ENCODE results near the gene RPL36AL.
"Not testable (repeated sequence)": the region's sequence is repeated elsewhere in the genome, so short reads cannot be mapped to it uniquely, and the experiment has no call there.

RPL36AL gene

DNA sequence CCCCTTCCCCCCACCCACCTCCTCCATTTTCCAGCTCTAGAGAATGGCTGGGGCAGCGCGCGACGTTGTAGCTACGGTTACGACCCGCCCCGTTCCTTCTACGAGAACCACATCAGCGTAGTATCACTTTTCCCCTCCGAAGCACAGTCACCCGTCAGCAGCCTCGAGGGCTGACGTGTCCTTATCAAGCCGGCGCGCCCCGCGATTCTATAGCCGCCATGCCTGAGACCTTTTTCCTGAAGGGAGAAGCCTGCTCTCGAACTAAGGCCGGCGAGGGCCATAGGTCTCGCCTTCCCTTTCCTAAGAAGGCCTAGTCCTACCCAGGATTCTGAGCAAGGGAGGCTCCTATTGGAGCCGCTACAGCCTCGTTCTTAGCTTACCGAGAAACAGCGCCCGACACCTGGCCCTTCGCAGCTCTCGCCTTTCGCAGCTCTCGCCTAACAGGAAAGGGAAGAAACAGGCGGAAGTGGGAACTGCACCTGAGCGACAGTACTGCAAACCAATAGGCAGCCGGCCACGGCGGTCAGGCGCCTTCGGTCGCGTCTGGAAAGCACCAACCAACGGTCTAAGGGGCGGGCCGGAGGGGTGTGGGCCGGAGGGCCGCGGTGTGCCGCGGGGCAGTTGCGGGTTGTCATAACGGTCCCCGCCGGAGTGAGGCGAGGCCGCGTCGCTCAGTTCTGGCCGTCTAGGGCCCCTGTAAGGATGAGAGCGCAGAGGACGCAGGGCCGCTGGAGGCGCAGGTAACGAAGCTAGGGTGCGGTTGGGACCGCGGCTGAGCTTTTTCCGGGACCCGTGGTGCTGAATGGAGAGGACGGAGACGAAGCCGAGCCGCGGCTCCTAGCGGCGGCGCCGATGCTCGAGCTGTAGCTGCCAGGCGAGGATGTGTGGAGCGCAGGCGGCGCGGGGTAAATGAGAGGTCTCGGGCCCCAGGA, at the start of gene RPL36AL, which contains the start of gene MGAT2:
Gene RPL36AL (minus strand): TSS at position 445 of the 932 bp plus-strand sequence. CDS start 1,522 bp downstream, outside the sequence.
Gene MGAT2 (plus strand): TSS at position 618 of the 932 bp plus-strand sequence. CDS start 470 bp downstream, outside the sequence.
- TF ChIP-seq GATA1 (IDR thresholded peaks at IDR 0.05; ENCODE audit: low read depth, low read length) (no peak), POLR2A (IDR thresholded peaks at IDR 0.05; ENCODE audit: low read length) (peak; percentile 100)
- DNase-seq: peak; percentile 98

DNA sequence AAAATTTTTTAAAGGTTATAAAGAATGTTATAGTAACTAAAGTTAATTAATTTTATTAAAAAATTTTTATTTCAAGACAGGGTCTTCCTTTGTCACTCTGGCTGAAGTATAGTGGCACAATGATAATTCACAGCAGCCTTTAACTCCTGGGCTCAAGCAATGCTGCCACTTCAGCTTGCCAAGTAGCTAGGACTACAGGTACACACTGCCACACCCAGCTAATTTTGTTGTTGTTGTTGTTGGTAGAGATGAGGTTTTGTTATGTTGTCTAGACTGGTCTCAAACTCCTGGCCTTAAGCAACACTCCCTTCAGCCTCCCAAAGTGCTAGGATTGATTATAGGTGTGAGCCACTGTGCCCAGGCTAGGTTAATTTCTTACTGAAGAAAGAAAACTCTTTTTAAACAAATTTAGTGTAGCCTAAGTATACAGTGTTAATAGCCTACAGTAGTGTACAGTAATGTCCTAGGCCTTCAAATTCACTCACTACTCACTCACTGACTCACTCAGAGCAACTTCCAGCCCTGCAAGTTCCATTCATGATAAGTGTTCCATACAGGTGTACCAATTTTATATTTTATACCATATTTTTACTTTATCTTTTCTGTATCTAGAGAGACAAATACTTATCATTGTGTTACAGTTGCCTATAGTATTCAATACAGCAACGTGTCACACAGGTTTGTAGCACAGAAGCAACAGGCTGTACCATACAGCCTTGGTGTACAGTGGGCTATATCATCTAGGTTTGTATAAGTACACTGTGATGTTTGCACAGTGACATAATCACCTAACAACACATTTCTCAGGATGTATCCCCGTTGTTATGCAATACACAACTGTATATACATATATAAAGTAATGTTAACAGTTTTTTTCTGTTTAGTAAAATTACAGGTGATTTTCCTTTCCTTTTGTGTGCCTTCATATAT, 39.4 kb upstream of the RPL36AL start:
- no peak for DNase-seq
- TF ChIP-seq GATA1 (IDR thresholded peaks at IDR 0.05; ENCODE audit: low read depth, low read length): no peak
- TF ChIP-seq POLR2A (IDR thresholded peaks at IDR 0.05; ENCODE audit: low read length): no peak

DNA sequence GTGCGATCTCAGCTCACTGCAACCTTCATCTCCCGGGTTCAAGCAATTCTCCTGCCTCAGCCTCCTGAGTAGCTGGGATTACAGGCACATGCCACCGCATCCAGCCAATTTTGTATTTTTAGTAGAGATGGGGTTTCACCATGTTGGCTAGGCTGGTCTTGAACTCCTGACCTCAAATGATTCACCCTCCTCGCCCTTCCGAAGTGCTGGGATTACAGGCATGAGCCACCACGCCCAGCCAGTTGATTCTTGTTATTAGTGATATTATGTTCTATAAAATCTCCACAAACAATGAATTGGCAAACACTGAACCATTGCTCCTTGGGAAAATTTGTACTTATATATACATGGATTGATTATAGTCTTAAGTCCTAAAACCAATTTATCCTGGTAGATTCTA, 37.1 kb upstream of the RPL36AL start:
- not testable (repeated sequence) for DNase-seq

DNA sequence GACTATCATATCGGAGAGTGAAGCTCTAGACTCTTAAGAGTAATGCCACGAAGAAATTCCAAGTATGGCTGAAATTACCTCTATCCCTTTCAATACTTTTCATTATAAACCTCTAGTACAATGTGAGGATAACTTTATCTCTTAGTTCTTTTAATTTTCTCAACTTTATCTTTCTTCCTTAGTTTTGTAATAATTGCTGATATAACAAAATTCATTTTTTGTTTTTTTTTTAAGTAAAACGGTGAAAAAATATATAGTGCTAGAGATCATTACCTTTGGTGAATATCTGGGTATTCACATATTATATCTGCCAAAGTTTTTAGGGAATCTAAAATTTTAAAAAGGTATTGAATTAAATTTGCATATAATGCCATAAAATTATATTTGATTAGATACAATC, 34.1 kb upstream of the RPL36AL start:
- TF ChIP-seq POLR2A (IDR thresholded peaks at IDR 0.05; ENCODE audit: low read length) (no peak), GATA1 (IDR thresholded peaks at IDR 0.05; ENCODE audit: low read depth, low read length) (no peak)
- DNase-seq: no peak

DNA sequence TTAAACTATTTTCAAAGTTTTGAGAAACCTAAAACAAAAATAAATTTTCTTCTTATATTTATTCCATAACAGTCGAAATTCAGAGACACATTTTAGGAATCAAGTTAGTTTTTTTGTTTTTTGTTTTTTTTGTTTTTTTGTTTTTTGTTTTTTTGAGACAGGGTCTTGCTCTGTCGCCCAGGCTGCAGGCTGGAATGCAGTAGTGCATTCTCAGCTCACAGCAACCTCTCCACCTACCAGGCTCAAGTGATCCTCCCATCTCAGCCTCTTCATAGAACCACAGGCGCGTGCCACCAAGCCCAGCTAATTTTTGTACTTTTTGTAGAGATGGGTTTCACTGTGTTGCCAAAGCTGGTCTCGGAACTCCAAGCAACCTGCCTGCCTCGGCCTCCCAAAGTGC, 33.1 kb upstream of the RPL36AL start:
- no peak for DNase-seq
- TF ChIP-seq POLR2A (IDR thresholded peaks at IDR 0.05; ENCODE audit: low read length) (no peak), GATA1 (IDR thresholded peaks at IDR 0.05; ENCODE audit: low read depth, low read length) (no peak)

DNA sequence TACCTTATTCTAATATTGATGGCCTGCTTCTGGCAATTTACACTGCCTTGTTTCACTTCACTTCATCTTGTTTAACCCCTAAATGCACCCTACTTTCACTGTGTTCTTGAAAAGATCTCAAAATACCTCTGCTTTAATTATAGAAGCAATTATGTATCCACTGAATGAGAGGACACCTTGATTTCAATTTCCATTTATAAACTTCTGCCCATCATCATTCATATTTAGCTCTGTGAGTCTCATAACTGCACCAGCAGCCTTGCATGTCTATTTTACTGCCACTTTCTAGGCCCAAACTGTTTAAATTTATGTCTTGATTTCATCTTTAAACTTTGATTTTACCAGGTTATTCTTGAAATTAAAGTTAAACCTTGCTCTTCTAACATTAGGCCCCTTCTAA, 21.7 kb upstream of the RPL36AL start:
- no peak for DNase-seq
- TF ChIP-seq GATA1 (IDR thresholded peaks at IDR 0.05; ENCODE audit: low read depth, low read length) (no peak), POLR2A (IDR thresholded peaks at IDR 0.05; ENCODE audit: low read length) (no peak)

DNA sequence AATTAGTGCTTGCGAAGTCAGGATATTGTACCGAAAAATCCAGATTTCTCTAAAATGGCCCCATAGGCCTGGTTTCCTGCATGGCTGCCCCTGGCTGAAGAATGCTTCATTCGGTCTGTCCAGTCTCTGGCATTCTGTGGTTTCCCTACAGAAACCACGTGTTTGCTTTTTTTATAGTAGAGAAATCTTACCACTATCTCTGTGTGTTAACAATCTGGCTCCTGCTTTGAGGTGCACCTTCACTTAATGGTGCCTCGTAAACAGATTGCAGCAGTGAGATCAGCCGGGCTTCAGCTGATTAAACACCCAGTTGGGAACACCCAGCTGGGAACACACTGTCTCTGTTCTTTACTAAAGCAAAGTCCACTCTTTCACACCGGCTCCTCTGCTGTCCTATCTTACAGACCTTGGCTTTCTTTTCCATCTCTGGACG, 21.3 kb upstream of the RPL36AL start:
- DNase-seq: no peak
- TF ChIP-seq POLR2A (IDR thresholded peaks at IDR 0.05; ENCODE audit: low read length): no peak
- TF ChIP-seq GATA1 (IDR thresholded peaks at IDR 0.05; ENCODE audit: low read depth, low read length): no peak

DNA sequence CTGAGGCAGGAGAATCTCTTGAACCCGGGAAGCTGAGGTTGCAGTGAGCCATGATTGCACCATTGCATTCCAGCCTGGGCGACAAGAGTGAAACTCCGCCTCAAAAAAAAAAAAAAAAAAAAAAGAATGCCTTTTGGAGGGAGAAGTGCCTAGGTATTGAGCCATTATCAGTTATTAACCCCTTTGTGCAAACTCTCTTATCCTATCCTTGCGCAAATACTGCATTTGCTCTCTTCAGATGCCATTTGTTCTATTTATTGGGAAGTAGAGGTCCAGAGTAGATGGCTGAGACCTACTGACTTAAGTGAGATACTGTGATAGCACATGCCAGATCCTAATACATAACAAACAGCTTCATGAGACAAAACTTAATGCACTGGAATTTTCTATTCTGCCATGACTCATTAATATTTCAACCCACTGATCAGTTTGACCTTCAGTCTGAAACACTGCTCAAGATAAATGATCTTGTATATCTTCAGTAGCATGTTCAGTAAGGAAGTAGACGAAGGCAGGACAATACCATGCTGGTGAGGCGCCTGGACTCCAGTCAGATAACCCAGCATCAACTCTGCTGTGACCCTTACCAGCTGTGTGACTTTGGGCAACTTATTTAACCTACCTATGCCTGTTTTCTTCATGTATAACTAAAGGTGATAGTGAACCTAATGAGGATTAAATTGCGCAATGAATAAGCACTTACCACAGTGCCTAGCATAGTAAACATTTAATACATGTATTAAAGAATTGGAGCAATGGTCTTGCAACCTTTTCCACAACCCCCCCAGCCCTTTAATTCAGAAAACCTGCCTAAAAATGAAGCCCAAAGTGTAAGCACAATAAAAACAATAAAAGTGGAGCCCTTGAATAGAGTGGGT, 20.4 kb upstream of the RPL36AL start:
- peak in 1 of 2 experiments; percentile 22 for DNase-seq
- TF ChIP-seq POLR2A (IDR thresholded peaks at IDR 0.05; ENCODE audit: low read length): no peak
- TF ChIP-seq GATA1 (IDR thresholded peaks at IDR 0.05; ENCODE audit: low read depth, low read length): no peak

DNA sequence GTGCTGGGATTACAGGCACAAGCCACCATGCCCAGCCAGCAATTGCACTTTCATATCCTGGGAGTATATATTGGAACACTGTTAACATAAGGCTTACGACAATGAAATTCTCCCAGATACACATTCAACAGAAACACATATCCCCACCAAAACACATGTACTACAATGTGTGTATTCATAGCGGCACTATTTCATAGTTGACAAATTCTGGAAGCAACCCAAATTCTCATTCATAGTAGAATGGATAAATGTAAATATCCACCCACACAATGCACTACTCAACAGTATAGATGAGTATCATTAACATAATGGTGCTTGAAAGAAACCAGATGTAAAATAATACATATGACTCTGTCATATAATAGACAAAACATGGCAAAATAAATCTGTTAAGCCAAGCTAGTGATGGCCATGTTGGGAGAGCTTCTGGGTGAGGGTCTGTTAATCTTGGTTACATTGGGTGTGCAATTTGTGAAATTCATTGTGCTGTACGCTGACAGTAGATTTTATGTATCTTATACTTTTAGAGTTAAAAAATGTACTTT, 17.2 kb upstream of the RPL36AL start:
- no peak for TF ChIP-seq GATA1 (IDR thresholded peaks at IDR 0.05; ENCODE audit: low read depth, low read length)
- TF ChIP-seq POLR2A (IDR thresholded peaks at IDR 0.05; ENCODE audit: low read length): no peak
- no peak for DNase-seq

DNA sequence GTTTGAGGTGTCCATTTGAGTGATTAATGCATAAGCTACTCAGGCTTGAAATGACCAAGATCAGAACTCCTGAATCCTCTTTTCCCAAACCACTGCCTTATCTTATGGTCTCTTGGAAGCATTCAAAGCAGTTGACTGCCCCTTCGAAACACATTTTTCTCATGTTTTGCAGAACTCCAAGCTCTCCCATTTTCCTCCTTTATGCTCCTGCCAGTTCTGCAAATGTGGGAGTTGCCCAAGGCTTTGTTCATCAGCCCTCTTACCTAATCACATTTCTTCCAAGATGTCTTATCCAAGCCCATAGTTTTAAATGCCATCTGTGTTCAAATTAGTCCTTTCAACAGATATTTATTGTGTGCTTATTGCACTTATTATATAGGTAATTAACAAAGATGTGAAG, 16.4 kb upstream of the RPL36AL start:
- no peak for TF ChIP-seq GATA1 (IDR thresholded peaks at IDR 0.05; ENCODE audit: low read depth, low read length)
- TF ChIP-seq POLR2A (IDR thresholded peaks at IDR 0.05; ENCODE audit: low read length): no peak
- no peak for DNase-seq

DNA sequence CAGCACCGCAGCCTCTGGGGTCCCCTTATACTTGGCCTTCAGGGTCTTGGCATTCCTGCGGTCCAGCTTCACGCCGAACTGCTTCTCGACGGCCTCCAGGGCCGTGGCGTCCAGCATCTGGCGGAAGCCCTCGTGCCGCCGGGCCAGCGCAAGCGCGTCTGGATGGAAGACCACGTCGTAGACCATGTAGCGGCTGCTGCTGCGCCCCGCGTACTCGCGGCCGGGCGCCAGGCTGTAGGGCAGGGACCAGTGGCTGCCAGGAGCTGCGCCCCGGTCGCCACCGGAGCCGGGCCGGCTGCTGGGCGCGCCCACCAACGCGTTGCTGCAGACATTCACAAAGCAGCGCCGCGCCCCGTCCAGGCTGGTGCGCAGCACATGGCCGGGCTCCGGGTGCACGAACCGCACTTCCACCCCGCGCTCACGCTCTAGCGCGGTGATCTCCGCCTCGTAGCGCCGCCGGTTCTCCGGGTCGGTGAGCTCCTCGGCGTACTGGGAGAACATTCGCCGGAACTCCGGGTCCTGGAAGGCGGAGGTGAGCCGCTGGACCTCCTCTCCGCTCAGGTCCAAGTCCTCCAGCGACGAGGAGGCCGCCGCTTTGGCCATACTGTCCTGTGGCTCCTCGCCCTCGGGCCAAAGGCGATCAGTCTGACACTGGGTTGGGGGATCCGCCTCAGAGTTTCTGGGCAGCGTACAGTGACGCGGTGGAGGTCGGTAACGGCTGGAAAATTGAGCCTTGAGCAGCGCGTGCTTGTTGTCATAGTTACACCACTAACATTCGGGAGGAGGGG, 14.3 kb upstream of the RPL36AL start, which contains the start of gene DNAAF2:
Gene DNAAF2 (minus strand): TSS at position 698 of the 788 bp plus-strand sequence. CDS start 95 bp downstream, at position 603.
- TF ChIP-seq GATA1 (IDR thresholded peaks at IDR 0.05; ENCODE audit: low read depth, low read length): no peak
- TF ChIP-seq POLR2A (IDR thresholded peaks at IDR 0.05; ENCODE audit: low read length): no peak
- DNase-seq: peak; percentile 83 to 87

Measured in erythroblast (primary cell).